ENCODE results near the gene MASP2. TPM values are rescaled to one million over a fixed set of nuclear protein-coding genes. Genes with fewer than 3 reads are reported as not detected.
"Not testable (repeated sequence)": the region's sequence is repeated elsewhere in the genome, so short reads cannot be mapped to it uniquely, and the experiment has no call there.

Gene MASP2
- 12.8 TPM for polyA plus RNA-seq (ENCODE audit: insufficient read length)
- long read RNA-seq, donor 1, result 0 reads
- long read RNA-seq, donor 2, result 0 reads
- long read RNA-seq, donor 3, result 0 reads
- long read RNA-seq, donor 4, result 0 reads
- long read RNA-seq, donor 5, result 0 reads
- long read RNA-seq, donor 6, result 0 reads
- long read RNA-seq, donor 7, result 0 reads
- long read RNA-seq, donor 8, result 0 reads

DNA sequence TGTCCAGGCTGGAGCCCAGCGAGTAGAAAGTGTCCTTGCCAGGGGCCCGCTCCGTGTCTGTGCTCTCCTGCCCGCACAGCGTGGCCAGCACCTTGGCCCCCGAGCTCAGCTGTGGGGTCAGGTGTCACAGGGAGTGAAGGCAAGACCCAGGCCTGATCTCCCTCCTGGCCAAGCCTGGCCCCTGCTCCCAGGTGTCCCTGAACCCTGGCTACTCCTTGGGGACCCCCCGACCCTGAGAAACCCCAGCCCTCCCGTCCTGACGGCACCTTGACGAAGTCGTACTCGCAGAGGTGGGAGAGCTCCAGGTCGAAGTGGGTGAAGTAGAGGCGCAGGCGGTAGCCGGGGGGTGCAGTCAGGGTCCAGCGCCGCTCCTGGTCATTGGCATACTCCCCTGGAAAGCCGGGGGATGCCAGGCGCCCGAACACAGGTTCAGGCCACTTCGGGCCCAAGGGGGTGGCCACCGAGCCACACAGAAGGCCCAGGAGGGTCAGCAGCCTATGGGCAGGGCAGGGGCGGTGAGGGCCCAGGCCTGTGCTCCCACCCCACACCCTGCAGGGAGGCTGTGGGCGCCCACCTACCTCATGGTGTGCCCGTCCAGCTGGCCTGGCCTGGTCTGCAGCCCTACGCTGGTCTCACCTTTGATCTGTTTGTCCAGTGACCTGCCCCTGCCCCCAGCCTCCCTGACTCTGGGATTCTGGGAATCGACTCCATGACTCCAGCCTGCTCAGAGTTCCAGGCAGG is at the start of gene MASP2:
Gene MASP2 (minus strand): TSS at position 615 of the 741 bp plus-strand sequence. CDS start 32 bp downstream, at position 583.
- no peak for DNase-seq

DNA sequence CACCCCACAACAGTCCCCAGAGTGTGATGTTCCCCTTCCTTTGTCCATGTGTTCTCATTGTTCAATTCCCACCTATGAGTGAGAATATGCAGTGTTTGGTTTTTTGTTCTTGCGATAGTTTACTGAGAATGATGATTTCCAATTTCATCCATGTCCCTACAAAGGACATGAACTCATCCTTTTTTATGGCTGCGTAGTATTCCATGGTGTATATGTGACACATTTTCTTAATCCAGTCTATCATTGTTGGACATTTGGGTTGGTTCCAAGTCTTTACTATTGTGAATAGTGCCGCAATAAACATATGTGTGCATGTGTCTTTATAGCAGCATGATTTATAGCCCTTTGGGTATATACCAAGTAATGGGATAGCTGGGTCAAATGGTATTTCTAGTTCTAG is 36.7 kb upstream of the MASP2 start:
- not testable (repeated sequence) for DNase-seq

DNA sequence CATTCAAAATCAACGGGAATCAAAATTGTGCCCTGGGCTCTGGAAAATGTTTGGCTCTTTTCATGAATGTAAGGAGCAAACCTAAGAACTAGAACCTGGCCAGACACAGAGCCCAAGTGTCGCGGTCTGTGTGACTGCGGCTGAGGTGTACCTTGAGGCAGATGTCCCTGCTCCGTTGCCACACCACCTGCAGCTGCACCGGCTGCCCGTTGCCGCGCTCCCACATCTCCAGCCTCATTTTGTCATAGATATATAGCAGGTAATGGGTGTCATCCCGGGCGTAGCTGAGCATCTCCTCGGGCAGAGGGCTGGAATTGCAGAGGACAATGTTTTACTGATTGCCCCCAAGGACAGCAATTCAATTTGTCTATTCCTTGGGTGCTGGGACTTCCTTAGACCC is 33.9 kb upstream of the MASP2 start:
- no peak for DNase-seq

DNA sequence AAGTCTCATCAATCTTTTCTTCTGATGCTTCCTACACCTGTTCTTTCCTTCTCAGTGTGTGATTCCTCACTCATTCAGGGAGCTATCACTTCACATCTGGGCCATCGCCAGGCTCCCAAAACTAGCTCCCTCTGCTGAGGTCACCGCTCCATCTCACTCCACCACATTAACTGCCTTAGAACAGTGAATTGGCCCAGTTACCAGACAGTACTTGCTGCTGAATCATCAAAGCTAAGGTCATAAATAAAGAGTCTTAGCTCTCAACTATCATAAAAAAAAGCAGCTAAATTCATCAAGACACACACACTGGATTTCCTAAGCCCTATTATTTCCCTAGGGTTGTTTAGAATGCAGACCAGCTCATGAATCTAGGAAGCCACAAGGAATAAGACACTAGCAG is 31.6 kb upstream of the MASP2 start:
- no peak for DNase-seq

DNA sequence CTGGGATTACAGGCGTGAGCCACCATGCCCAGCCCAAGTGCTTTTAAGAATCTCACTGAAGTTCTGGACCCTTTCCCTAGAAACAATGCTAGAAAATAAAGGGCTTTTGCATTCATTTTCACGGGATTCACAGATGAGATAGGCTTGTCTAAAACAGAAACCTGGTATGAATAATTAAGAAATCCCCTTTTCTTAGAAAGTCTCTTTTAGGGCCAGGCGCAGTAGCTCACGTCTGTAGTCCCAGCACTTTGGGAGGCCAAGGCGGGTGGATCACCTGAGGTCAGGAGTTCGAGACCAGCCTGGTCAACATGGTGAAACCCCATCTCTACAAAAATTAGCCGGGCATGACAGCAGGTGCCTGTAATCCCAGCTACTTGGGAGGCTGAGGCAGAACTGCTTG is 26.4 kb upstream of the MASP2 start:
- DNase-seq, result not testable (repeated sequence)

DNA sequence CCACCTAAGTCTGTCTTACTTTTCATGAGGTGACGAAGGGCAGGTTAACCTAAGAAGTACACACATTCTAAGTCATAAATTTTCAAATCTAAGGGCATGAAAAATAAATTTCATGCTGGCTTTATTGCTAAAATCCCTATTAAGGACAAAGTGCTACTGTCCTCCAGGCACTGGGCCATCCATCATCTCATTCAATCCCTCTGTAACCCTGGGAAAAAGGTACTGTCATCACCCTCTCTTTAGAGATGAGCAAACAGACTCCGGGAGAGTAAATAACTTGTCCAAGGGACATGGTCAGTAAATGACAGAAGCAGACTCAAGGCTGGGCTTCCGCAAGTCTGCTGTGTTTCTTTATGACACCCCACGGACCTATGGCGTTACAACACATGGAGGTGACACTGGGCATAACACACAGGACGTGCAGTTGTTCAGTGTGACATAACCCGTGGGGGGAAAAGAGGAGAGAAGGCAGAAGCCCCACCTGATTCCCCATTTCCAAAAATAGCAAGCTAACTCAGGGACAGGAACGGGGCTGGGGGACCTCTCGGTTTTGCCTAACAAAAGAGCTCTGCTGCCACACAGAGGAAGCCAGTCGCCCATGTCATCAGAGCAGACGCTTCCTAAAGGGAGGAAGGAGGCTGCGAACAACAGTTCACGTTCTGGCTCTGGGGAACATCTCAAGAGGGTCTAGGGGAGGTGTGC is 25.3 kb upstream of the MASP2 start:
- DNase-seq, result no peak

DNA sequence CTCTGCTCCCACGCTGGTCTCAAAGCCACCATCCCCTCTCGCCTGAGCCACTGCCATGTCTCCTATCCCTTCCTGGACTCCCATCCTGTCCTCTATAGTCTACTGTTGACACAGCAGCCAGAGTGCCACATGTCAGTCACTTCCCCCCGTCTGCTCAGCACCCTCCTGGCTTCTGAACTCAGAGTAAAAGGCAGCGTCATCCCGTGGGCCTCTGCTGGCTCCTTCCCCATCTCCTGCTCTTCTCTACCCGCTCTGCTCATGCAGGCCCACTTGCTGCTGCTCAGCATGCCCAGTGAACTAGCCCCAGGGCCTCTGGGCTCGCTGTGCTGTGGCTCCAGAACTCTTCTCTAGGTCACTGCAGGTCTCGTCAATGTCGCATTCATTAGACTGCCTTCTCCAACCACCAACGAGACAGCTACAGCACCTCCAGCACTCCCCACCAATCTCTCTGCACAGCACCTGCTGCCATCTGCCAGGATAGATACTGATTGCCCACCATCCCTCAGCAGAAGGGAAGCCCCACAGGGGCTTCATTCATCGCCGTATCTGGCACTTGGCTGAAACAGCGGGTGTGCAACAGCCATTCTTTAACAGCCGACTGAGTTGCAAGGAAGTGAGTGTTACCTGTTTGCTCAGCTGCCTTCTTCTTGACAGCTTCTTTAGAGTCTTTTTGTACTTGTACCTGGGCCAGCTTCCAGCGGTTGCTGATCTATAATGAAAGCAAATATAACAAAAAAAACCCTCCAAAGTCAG is 24.6 kb upstream of the MASP2 start:
- DNase-seq, result no peak

DNA sequence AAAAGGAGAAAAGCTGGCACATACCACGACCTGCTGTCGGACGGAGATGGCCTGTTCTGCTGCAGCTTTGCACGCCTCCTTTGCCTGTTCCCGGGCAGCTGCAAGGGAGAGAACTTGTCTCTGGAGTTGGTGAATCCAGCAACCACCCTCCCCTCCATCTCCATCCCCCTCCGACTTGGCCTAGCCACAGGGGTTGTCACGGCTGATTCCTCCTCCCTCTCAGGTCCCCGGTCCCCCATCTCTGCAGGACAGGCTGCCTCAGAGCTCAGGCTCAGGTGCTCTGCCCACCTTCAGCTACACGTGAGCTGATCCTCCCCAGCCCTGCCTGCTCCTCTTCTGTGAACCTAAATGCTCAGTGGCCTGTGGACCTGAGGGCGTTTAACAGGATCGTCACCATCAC is 23.8 kb upstream of the MASP2 start:
- no peak for DNase-seq

DNA sequence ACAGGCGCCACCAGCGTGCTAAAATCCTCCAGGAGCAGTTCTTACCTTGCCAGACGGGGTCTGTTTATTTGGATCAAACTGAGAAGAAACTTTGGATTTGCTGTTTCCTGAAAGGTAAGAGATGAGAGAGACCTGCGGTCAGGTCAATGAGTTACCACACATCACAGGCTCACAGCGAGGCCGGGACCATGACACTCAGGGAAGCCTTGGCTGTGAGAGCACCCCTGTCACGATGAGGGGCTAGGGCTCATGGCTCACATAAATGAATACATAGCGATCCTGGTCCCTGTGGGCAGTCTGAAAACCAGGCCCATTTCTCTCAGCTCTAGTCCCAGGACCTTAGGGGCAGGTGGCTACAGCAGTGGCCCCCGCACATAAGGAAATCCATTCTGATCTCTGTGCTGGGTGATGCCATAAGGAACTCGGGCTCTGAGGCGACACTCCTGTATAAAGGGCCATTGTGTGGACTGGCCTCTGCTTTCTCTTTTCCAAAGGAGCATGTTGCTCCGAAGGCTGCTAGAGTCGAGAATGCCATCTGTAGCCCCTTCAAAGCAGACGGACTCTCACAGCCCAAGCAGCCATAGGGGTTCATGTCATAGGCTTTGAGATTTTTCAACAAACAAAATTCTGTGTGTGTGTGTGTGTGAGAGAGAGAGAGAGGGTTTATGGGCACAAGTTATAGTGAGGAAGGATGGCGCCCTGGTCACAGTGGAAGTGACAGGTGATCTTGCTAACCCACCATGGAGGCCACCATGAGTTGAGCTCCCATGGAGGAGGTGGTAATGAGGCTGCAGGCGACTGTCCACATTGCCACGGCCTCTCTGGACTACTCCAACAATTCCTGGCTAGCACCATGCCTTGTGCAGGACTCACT is 21.8 kb upstream of the MASP2 start:
- DNase-seq, result no peak

DNA sequence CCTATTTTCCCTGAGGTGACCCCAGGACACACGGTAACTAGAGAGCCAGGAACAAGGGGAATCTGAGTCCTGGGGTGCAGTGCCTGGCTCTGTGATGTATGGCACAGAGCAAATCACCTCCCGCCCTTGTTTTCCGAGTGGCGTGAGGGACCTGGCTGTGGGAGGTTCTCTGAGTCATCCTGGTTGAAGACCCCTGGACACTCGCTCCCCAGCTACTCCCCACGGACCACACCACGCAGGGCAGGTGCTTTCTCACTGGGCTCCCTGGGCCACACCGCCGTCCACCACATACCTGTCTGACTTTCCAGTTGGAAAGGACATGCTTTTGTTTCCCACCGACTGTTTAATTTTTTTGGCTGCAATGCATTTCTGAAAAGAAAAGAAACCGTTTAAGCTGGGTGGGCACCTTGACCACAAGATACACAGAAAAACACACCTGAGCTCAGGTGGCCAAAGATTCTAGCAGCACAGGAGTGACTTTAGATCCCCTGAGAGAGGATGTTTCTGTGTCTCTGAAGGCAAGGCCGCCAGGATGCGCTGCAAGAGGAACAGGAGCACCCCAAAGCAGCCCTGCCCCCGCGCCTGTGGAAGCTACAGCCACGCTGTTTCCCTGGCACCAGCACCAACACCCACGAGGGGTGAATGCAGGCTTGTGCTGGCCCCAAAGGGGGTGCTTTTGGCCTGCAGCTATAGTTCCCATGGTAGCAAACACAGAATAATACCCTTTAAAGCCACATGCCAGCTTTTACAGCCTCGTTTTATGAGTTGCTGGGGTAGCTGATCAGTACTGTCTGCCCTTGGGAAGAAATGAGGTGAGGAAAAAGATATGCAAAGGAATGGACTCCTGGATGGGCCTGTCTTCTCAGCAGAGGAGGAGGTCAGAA is 20.9 kb upstream of the MASP2 start:
- no peak for DNase-seq

DNA sequence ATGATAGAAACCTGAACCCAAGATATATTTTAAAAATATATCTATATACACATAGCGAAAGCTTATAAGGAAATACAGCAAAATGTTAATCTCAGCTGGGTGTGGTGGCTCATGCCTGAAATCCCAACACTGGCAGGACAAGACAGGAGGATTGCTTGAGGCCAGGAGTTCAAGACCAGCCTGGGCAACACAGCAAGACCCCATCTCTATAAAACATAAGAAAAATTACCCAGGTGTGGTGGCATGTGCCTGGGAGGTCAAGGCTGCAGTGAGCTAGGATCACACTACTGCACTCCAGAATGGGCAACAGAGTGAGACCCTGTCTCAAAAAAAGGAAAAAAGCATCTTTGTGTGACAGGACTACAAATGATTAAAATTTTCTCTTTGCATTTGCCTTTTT is 18.8 kb upstream of the MASP2 start:
- no peak for DNase-seq

DNA sequence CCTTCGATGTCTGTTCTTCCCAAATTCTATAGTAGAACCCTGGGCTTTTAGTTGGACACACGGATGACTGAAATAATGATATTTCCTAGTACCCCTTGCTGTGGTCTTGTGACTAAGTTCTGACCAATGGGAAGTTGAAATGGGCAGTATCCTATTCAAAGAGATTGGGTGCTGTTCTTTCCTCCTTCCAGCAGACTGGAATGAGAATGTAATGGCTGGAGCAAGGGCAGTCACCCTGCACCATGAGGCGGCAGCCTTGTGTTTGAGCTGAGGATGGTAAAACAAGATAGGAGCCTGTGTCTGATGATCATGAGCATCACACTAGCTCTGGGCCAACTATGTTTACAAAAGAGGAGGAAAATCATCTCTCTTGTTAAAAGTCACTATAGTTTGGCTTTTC is 17.9 kb upstream of the MASP2 start:
- no peak for DNase-seq

DNA sequence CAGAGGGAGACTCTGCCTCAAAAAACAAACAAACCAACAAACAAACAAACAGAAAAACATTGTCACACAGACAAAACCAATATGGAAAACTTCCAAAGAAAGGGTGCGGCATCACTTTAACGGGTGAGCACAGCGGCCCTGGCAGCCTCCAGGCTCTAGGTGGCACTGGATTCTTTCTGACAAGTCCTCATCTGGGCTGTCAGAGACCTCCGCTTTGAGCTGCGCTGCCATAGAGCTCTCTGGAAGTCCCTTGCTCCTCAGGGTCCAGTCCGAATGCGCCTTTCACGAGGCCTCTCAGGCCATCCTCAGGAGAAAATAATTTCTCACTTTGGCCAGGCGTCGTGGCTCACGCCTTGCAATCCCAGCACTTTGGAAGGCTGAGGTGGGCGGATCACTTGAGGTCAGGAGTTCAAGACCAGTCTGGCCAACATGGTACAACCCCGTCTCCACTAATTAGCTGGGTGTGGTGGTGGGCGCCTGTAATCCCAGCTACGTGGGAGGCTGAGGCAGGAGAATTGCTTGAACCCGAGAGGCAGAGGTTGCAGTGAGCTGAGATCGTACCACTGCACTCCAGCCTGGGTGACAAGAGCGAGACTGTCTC is 17.0 kb upstream of the MASP2 start:
- DNase-seq, result not testable (repeated sequence)

DNA sequence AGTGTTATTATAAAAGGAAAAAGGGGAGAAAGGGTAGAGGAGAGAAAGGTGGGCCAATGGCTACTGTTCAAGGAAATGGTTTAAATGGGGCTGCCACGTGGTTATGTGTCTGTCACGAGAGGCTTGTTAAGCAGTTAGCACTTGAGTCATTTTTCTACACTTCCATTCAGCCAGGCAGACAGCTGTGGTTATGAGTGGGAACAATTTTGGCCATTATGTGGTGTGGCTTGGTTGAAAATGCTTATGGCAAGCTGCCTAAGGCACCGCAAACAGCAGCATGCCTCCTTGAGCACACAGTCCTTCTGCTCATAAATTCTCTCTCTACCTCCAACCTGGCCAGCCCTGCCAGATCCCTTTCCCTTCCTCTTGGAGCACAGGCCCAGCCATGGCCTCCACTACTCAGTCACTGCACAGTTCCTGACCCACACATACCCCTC is 15.9 kb upstream of the MASP2 start:
- DNase-seq, result no peak

DNA sequence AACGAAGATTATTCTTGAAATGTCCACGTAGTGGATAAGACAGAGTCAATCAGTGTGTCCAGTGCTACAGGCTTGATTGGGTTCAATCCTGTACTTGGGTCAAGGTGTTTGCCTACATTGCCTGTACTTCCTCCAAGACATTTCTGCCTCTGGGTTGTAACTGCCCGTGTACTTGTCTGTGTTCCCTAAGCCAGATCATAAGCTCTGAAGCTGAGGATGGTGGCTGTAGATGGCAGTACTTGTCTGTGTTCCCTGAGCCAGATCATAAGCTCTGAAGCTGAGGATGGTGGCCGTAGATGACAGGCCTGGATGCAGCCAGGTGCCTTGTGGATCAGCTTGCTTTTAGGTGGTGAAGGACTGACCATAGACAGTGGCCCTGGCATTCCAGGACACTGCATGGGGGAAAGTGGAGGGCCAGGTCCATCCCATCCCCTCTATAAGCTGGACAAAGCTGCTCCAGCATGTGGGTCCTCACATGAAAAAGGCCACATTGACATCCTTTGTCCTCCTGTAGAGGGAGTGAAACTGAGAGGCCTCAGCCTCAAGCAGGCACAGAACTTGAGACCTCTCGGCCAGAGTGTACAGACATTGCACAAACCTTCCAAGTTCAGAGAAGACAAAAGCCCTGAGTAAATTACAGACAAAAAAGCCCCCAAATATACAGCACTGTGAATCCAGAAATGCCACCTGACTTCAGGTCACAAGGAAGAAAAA is 14.8 kb upstream of the MASP2 start:
- DNase-seq, result no peak

DNA sequence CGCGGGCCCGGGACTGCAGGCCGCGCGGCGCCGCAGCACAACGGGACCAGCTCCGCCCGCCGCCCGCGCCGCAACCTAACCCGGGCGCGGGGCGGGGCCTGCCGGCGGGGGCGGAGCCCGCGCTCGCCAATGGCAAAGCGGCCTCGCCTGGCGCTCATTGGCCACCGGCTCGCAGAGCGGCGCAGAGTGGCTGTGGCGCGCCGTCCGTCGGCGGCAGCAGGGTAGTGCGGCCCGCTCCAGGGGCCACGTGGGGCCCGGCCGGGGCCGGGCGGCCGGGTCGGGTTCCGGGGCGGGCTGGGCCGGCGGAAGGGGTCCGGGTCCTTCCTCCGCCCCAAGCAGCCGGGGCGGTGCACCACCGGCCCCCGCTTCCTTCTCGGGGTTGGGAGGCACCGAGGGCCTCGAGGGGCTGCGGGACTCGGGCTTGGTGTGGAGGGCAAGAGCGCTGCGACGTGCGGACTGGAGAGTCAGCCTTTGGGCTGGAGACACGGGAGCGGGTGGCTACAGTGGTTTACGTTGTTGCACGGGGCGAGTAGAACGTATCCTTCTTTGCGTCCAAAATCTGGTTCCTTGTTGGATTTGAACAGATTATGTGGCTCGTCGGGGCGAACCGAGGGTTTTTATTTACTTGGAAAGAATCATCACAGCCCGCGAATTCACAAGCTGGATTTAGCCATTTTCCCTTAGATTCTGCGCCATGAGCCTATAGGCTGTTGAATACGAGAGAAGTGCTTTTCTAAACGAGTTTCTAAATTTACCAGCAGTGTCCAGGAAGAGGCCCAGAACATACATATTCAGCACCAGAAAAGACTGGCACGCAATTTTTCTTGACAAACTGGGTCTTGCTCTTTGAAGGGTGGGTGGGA is 13.2 kb upstream of the MASP2 start, which contains the start of gene SRM:
Gene SRM (minus strand): TSS at position 51 of the 863 bp plus-strand sequence. CDS start 75 bp downstream, outside the sequence.
- DNase-seq, result peak; percentile 89

DNA sequence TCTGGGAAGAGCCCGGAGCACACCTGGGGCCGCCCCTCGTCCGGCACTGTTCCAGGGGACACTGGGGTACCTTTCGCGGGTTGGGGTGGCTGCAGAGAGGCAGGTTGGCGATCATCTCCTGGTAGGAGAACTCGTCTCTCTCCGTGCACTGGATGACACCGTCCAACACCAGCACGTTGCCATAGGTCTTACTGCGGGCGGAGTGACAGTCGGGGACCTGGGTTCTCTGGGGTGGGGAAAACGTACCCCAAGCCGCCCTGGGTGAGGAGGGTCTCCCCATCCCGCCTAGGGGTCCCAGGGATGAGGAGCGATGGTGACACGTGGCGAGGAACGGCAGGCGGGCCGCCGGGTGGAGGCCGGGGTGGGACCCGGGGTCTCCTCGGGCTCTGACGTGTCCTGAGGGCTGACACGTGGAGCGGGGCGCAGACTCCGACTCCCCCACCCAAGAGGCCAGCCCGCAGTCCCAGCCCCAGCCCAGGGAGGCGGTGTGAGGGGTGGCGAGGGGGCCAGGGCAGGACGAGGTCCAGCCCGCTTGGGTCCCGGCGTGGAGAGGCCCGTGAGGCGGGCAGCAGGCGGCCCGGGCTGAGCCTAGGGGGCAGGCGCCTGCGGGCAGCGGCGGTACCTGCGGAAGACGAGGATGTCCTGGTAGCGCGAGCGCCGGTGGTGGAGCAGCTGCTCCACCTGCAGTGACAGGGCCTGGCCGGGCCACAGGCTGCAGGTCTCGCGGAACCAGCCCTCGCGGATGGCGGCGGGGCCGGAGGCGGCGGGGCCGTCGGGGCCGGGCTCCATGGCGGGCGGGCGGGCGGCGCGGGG is 12.3 kb upstream of the MASP2 start:
- DNase-seq, result no peak
